ENCODE measurements around the gene APOBEC3G. TPM values are rescaled to one million over a fixed set of nuclear protein-coding genes. Genes with fewer than 3 reads are reported as not detected.

APOBEC3G gene
- total RNA-seq, 1 donor from 2014 or later, result 152 TPM

DNA sequence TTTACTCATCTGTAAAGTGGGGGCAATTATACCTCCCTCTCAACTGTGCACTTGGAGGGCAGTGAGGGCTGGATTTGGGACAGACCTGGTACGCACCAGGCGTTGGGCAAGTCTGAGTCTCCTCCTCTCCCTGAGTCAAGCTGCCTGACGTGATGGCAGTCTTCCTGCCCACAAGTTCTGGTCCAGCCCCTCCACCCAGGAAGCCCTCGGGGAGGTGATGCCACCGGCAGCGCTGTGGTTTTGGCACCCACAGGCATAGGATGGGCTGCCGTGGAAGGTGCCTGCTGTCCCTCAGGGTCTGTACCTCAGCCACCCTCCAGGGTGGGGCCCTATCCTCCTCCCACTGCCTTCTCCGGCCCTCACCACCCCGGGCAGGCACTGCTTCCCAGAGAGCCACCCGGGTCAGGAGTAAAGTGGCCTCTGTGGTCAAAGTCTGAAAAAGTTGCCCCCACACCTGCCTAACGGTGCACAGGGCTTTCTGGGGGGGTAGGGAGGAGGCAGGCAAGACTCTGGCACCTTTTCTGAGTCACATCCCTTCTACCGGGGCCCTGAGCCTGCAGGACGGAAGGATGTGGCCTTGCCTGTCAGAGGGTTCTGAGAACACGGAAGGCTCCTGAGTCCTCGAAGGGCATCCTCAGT is 13.5 kb downstream of the APOBEC3G start:
- intact Hi-C loops (cut with micrococcal nuclease), result no loop called here
- Mint-ChIP-seq H3K36me3 (ENCODE audit: low read depth) (peaks cover 29% of the 10 kb centered on the region), H3K9me3 (no peaks in the 10 kb centered on the region), H3K27ac (peak overlapping the region; percentile 35), H3K4me1 (peaks cover 53% of the 10 kb centered on the region), H3K4me3 (no peak overlapping the region), H3K27me3 (no peaks in the 10 kb centered on the region)
- no peak for DNase-seq
- TF ChIP-seq, protein P1, sequence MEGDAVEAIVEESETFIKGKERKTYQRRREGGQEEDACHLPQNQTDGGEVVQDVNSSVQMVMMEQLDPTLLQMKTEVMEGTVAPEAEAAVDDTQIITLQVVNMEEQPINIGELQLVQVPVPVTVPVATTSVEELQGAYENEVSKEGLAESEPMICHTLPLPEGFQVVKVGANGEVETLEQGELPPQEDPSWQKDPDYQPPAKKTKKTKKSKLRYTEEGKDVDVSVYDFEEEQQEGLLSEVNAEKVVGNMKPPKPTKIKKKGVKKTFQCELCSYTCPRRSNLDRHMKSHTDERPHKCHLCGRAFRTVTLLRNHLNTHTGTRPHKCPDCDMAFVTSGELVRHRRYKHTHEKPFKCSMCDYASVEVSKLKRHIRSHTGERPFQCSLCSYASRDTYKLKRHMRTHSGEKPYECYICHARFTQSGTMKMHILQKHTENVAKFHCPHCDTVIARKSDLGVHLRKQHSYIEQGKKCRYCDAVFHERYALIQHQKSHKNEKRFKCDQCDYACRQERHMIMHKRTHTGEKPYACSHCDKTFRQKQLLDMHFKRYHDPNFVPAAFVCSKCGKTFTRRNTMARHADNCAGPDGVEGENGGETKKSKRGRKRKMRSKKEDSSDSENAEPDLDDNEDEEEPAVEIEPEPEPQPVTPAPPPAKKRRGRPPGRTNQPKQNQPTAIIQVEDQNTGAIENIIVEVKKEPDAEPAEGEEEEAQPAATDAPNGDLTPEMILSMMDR (IDR thresholded peaks at IDR 0.05), result no peak
- ATAC-seq (ENCODE audit: low read depth), result peak; percentile 60
- ChIA-PET CTCF (no interaction called here), POLR2A (interaction anchor here (0.6 to 1.3 kb wide), 5 partner anchors 8 to 201 kb away, joined by 3 to 6 read pairs (median 3); no protein-coding TSS in a partner anchor)

GRCh38 chr22:39091126-39092081 is 14.3 kb downstream of the APOBEC3G start:
- intact Hi-C loops (cut with micrococcal nuclease), result no loop called here
- H3K4me3 Mint-ChIP-seq, result no peak overlapping the region
- ChIA-PET POLR2A (interaction anchor here (0.6 to 1.0 kb wide), 5 partner anchors 13 to 202 kb away, joined by 3 to 9 read pairs (median 3); no protein-coding TSS in a partner anchor), CTCF (interaction anchor here (1.5 kb wide), 1 partner anchor 83 kb away, joined by 3 read pairs; no protein-coding TSS in a partner anchor)
- H3K27me3 Mint-ChIP-seq, result no peaks in the 10 kb centered on the region
- H3K9me3 Mint-ChIP-seq, result no peaks in the 10 kb centered on the region
- peaks cover 20% of the 10 kb centered on the region for H3K36me3 Mint-ChIP-seq (ENCODE audit: low read depth)
- ATAC-seq (ENCODE audit: low read depth) (no peak), DNase-seq (no peak)
- TF ChIP-seq, protein P1 (IDR thresholded peaks at IDR 0.05), result no peak
- H3K27ac Mint-ChIP-seq, result peak overlapping the region; percentile 18
- H3K4me1 Mint-ChIP-seq, result peaks cover 60% of the 10 kb centered on the region

DNA sequence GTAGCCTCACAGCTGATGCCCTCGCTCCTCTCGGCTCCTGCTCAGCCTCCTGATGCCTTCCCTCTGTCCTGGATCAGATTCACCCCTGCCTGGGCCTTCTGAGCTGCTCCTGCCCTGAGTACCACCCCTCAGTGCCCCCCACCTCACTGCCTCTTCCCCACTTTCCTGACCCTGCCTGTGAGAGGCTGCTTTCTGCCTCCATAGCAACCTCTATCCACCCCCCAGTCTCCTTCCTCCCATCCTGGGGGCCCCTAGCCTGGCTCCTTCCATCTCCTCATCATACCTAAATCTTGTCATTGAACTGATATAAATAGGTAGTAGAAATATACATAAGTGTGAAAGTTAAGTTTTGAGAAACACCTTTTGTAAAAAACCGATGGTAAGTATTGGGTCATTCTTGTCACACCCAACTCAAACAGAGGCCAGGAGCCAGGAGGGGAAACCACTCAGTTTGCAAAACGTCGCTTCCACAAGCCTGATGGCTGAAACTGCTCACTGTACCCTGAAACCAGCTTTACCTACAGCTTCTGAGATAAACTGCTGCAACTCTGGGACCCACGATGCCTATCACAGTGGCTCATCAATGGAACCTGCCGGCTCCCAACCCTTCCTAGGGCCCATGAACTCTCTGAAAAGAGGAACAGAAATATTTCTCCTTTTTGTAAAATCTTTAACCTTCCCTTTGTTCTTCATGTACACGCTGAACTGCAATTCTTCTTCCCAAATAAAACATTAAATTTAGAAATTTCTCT is 15.2 kb downstream of the APOBEC3G start:
- POLR2A ChIA-PET, result interaction anchor here (0.6 to 0.7 kb wide), 2 partner anchors 13 to 17 kb away, joined by 3 to 4 read pairs; no protein-coding TSS in a partner anchor
- Mint-ChIP-seq H3K4me3 (no peak overlapping the region), H3K36me3 (ENCODE audit: low read depth) (peaks cover 11% of the 10 kb centered on the region), H3K27me3 (no peaks in the 10 kb centered on the region), H3K4me1 (peaks cover 64% of the 10 kb centered on the region), H3K27ac (peak overlapping the region; percentile 43), H3K9me3 (no peaks in the 10 kb centered on the region)
- ATAC-seq (ENCODE audit: low read depth) (no peak), DNase-seq (no peak)
- CTCF ChIA-PET, result interaction anchor here (1.5 kb wide), 1 partner anchor 84 kb away, joined by 3 read pairs; no protein-coding TSS in a partner anchor
- intact Hi-C loops (cut with micrococcal nuclease), result no loop called here
- TF ChIP-seq, protein P1 (IDR thresholded peaks at IDR 0.05), result no peak

GRCh38 chr22:39094717-39095389 is 17.8 kb downstream of the APOBEC3G start:
- H3K27me3 Mint-ChIP-seq, result no peaks in the 10 kb centered on the region
- no peak overlapping the region for H3K27ac Mint-ChIP-seq
- H3K9me3 Mint-ChIP-seq, result no peaks in the 10 kb centered on the region
- no peak for ATAC-seq (ENCODE audit: low read depth)
- no peak overlapping the region for H3K4me3 Mint-ChIP-seq
- no peak for DNase-seq
- intact Hi-C loops (cut with micrococcal nuclease), result no loop called here
- no peaks in the 10 kb centered on the region for H3K36me3 Mint-ChIP-seq (ENCODE audit: low read depth)
- POLR2A ChIA-PET, result interaction anchor here (0.6 to 2.2 kb wide), 7 partner anchors 10 to 91 kb away, joined by 3 to 9 read pairs (median 5); no protein-coding TSS in a partner anchor
- TF ChIP-seq, protein P1 (IDR thresholded peaks at IDR 0.05), result no peak
- CTCF ChIA-PET, result no interaction called here
- peaks cover 84% of the 10 kb centered on the region for H3K4me1 Mint-ChIP-seq
